Tibial nerve (tissue), 4 donors: ENCODE measurements around the gene PAQR3.
"Not testable (repeated sequence)": the region's sequence is repeated elsewhere in the genome, so short reads cannot be mapped to it uniquely, and the experiment has no call there.

Source experiments
- CTCF ChIP-seq, 5 experiments: fragments of 200-600 bp in 3 of 5; fragments of 450-650 bp in 2 of 5; sonication (generic) in 3 of 5; IDR thresholded peaks; one replicate each; pipeline ENCODE4 v1.5.1; 2016 to 2019; ENCODE audit warnings: antibody characterized with exemption in 5 of 5, mild to moderate bottlenecking in 3 of 5, moderate library complexity in 2 of 5
- EP300 ChIP-seq, 2 donors: sonication (generic); formaldehyde crosslinking; IDR thresholded peaks; one replicate each; pipeline ENCODE4 v1.6.1; 2017; ENCODE audit warnings: antibody characterized with exemption in 2 of 2, mild to moderate bottlenecking in 1 of 2
- POLR2A ChIP-seq, 2 donors: fragments of 450-650 bp; IDR thresholded peaks; one replicate each; pipeline ENCODE4 v1.6.1; 2017; ENCODE audit warnings: antibody characterized with exemption in 2 of 2, mild to moderate bottlenecking in 2 of 2, moderate library complexity in 2 of 2

DNA sequence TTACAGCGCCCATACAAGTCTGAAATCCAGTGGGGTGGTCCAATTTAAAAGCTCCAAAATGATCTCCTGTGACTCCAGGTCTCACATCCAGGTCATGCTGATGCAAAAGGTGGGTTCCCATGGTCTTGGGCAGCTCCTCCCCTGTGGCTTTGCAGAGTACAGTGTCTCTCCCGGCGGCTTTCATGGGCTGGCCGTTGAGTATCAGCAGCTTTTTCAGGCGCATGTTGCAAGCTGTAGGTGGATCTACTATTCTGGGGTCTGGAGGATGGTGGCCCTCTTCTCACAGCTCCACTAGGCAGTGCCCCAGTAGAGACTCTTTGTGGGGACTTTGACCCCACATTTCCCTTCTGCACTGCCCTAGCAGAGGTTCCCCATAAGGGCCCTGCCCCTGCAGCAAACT, 70.5 kb downstream of the PAQR3 start:
- TF ChIP-seq CTCF, POLR2A, EP300 (IDR thresholded peaks at IDR 0.05): not testable (repeated sequence)
